SKM-1 treated with dmso at 0.1 percent for 144 hours (cell line): ENCODE measurements around the gene DNAJB4.
"Not testable (repeated sequence)": the region's sequence is repeated elsewhere in the genome, so short reads cannot be mapped to it uniquely, and the experiment has no call there.

Source experiments
- DNase-seq: peaks from one replicate; lab custom pipeline; 2025; ENCODE audit not compliant: unreplicated experiment; lab: John Stamatoyannopoulos, UW

The DNAJB4 gene

DNA sequence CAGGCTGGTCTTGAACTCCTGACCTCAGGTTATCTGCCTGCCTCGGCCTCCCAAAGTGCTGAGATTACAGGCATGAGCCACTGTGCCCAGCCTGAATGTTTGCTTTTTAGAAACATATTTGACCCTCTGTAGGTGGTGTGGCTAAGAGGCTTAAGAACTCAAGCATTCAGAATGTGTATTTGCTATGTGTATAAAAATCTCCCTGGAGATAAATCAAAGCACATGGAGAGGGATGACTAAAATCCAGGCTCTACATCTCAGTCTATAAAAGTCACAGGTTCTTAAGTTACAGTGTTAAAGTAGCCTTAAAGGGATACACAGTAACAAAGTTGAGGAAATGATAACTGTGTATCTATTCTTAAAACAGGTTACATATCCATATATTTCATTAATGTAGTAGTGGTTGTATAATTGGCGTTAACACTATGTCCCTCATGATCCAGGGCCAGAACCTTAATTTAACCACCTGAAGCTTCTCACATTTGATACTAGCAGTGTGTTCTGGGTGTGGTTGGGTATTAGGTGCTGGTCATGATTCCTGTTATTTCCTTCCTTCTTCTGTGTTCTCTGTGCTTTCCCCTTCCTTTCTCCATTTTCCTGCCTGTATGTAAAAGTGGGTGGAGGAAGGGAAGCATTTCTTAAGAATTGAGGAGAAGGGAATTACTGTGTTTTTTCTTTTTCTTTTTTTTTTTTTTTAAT is 57.2 kb downstream of the DNAJB4 start:
- DNase-seq, result no peak

DNA sequence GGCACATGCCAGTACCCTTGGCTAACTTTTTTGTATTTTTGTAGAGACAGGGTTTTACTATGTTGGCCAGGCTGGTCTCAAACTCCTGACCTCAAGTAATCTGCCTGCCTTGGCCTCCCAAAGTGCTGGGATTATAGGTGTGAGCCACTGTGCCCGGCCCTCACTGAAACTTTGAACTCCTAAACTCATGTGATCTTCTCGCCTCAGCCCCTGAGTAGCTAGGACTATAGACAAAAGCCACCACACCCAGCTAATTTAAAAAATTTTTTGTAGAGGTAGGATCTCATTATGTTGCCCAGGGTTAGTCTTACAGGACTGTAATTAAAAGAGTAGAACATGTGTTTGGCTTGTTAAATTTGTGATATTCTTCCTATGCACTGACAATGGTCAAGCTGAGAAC is 60.1 kb downstream of the DNAJB4 start:
- DNase-seq, result not testable (repeated sequence)
